CD4-positive, alpha-beta T cell treated with Interleukin-6 for 4 hours (primary cell): ENCODE measurements around the gene SLC2A9.
"Not testable (repeated sequence)": the region's sequence is repeated elsewhere in the genome, so short reads cannot be mapped to it uniquely, and the experiment has no call there.

Experiments used
- DNase-seq: peaks from one replicate; pipeline ENCODE4 v3.0.0-alpha.2; 2020; ENCODE audit warnings: mixed read lengths

SLC2A9 gene

DNA sequence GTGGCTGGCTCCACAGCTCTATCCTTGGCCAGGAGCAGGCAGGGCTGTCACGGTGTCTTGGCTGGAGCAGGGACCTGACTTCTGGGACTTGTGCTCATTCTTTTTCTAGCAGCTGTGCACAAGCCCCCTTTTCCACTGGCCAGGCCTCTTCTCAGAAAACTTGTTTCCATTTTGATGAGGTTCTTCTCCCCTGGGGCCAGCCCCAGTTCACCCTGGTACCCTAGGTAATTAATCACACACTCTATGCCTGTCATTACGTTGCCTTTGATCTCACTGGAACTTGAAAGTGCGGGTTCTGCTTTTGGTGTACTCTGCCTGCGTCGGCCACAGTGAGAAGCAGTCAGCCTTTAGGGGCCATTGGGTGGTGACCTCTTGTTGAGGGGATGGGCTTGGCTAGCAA, 213.2 kb downstream of the SLC2A9 start:
- DNase-seq: no peak

DNA sequence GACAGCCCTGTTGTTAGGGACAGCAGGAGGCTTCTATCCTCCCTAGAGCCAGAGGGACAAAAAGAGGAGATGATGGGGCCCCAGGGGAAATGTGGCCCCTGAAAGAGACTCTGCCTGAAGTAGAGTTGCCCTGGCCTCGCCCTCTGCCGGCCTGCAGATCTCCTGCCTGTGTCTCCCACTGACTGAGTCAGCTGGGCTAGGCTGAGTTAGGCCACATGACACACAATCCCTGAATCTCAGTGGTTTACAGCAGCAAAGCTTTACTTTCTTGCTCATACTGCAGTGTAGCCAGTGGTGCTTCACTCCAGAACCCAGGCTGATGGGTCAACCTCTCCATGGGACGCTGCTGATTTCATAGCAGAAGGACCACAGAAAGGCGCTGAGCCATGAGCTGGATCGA, 216.4 kb downstream of the SLC2A9 start:
- no peak for DNase-seq

DNA sequence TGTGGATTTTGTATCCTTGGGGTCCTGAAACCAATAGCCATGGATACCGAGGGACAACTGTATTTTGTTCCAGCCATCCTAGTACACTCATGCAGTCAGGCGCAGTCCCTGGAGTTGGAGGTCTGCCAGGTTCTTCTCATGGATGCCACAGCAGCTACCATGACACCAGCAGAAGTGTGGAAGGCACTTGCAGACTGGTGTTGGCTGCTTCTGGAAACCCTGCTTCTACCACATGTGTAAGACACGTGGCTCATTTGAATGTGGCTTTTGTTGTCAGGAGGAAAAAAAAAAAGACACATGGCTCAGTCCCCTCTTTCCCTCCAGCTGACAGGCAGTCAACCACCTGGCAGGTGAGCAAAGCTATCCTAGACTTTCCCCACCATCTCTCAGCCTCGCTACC, 220.4 kb downstream of the SLC2A9 start:
- DNase-seq: no peak

DNA sequence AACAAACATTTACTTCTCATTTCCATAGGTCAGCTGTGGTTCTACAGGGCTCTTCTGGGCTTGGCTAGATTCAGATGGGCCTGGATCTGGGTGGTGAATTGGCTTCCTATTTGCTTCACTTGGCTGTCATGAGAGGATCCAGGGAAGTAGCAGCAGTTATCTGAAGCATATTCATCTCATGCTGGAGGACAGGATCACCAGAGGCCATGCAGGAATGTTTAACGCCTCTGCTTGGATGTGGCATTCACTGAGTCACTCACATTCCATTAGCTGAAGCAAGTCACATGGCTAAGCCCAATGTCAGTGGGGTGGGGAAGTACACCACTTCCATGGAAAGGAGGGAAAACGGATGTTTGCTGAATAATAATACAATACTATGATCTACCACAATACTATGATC, 224.7 kb downstream of the SLC2A9 start:
- not testable (repeated sequence) for DNase-seq

DNA sequence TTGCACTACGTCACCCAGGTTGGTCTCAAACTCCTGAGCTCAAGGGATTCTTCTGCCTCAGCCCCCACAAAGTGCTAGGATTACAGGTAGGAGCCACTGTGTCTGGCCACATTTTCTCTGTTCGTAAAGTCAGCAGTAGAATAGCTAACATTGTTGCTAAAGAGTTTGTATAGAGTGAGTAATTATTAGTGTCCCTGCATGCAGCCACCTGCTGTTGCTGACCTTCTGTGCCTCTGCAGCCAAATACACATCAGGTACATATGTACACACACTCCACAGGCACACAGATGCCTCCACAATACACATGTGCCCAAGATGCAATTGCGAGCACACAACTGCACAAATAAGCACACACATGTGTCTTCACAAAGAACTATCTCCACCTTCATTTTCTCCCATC, 228.9 kb downstream of the SLC2A9 start:
- no peak for DNase-seq

DNA sequence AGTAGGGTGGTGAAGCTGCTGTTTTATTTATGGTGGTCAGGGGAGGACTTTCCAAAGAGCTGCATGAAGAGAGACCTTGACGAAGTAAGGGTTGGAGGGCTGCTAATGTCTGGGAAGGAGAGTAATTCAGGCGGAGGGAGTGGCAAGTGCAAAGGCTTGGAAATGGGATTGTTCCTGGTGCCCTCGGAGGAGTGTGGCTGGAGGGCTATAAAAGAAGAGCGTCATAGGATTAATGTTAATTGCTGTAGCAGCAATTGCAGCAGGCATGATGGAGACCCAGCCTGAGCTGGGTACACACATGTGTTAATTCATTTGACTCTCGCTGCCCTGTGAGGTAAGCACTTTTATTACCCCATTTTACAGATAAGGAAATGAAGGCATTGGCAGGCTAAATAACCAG, 235.4 kb downstream of the SLC2A9 start:
- not testable (repeated sequence) for DNase-seq

DNA sequence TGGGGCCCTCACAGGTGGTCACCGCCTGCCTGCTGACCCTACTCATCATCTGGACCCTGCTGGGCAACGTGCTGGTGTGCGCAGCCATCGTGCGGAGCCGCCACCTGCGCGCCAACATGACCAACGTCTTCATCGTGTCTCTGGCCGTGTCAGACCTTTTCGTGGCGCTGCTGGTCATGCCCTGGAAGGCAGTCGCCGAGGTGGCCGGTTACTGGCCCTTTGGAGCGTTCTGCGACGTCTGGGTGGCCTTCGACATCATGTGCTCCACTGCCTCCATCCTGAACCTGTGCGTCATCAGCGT, 239.2 kb downstream of the SLC2A9 start:
- DNase-seq: no peak

DNA sequence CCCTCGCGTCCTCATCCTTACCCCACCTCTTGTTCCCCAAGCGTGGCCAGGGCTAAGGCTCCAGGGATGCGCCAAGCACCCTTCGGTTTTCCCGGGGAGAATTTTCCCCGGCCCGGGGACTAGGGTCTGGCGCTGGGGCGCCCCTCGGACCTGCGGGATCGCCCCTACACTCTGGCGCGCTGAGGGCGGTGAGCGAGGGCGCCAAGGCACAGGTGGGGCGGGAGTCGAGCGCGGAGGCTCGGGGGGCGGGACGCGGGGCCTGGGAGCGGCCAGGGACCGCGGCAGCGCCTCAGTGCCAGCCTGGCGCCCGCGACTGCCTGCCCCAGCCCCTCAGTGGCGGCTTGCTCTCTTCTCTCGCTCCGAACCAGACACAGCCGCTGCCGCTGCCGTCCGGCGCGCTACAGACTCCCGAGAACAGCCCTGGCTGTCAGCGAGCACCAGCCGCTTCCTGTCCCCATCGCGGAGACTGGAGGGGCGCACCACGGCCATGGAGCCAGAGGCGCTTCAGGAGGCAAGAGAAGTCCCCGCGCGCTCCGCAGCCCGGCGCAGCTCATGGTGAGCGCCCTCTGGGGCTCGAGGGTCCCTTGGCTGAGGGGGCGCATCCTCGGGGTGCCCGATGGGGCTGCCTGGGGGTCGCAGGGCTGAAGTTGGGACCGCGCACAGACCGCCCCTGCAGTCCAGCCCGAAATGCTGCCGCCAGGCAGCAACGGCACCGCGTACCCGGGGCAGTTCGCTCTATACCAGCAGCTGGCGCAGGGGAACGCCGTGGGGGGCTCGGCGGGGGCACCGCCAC, 239.8 kb downstream of the SLC2A9 start, which contains the start of gene DRD5:
Gene DRD5, plus strand, starts transcription at position 292 of the 793 bp plus-strand sequence. Its CDS starts 396 bp downstream, at position 688.
- no peak for DNase-seq
